Colonic mucosa (tissue), 4 donors: Measurements from ENCODE around the gene ARL2BP. TPM values are rescaled to one million over a fixed set of nuclear protein-coding genes. Genes with fewer than 3 reads are reported as not detected.

Source experiments
- DNase-seq: peaks from one replicate; pipeline ENCODE4 v3.0.0-alpha.2; 2020
- H3K27ac ChIP-seq: fragments of 200-600 bp; one replicate; pipeline ENCODE4 v1.8.0; 2021
- H3K27me3 ChIP-seq: fragments of 200-600 bp; one replicate; pipeline ENCODE4 v1.8.0; 2021
- H3K36me3 ChIP-seq: fragments of 200-600 bp; one replicate; pipeline ENCODE4 v1.8.0; 2021
- H3K4me1 ChIP-seq: fragments of 200-600 bp; one replicate; pipeline ENCODE4 v1.8.0; 2021; ENCODE audit warnings: mild to moderate bottlenecking
- H3K4me3 ChIP-seq: fragments of 200-600 bp; one replicate; pipeline ENCODE4 v1.8.0; 2021
- H3K9ac ChIP-seq, 2 donors: one replicate each; pipeline ENCODE4 v1.7.0; 2013; ENCODE audit warnings: control low read depth in 2 of 2, low read depth in 2 of 2, low read length in 2 of 2
- H3K9me3 ChIP-seq: fragments of 200-600 bp; one replicate; pipeline ENCODE4 v1.8.0; 2021
- CTCF ChIP-seq: fragments of 200-600 bp; IDR thresholded peaks from one replicate; pipeline ENCODE4 v1.8.0; 2022; ENCODE audit warnings: antibody characterized with exemption, mild to moderate bottlenecking
- intact Hi-C: fragments of 100-400 bp; cut with DNase I; formaldehyde crosslinking; loops from one replicate; pipeline ENCODE4 v1.14.1; 2022
- total RNA-seq, 2 donors: library from RNA; stranded (reverse); fragmentation: NEBNext Ultra II Directional in 1 of 2; extraction: Animal tissue kit (Norgen Biotek cat#: 25700) in 1 of 2; gene quantifications; one replicate each; pipeline ENCODE4 v1.2.1, GENCODE V29; 2021
- donor health status: healthy.
- donor health status: DM: no; HTN: no; CAD: no.
- donor health status: DM: no; HTN: no; CAD: no.

ARL2BP gene
- total RNA-seq, 2 donors from 2014 or later: 28.6 to 32.7 TPM

GRCh38 chr16:57203451-57203850 lies 41.6 kb upstream of the ARL2BP start:
- no peak for TF ChIP-seq CTCF
- no peaks in the 10 kb centered on the region for H3K9me3 ChIP-seq
- no peak overlapping the region for H3K27ac ChIP-seq
- peaks cover 9% of the 10 kb centered on the region for H3K36me3 ChIP-seq
- no peaks in the 10 kb centered on the region for H3K4me1 ChIP-seq
- H3K4me3 ChIP-seq: no peak overlapping the region
- DNase-seq: no peak
- H3K27me3 ChIP-seq: no peaks in the 10 kb centered on the region
- intact Hi-C loops: no loop called here
- no peak overlapping the region for H3K9ac ChIP-seq

- H3K36me3 ChIP-seq: peaks cover 9% of the 10 kb centered on the region
- DNase-seq: no peak
- intact Hi-C loops: no loop called here
Observed at GRCh38 chr16:57204675-57205074, 40.4 kb upstream of the ARL2BP start.

GRCh38 chr16:57208926-57209325 lies 36.1 kb upstream of the ARL2BP start:
- Histone ChIP-seq H3K9me3 (no peaks in the 10 kb centered on the region), H3K4me1 (no peaks in the 10 kb centered on the region), H3K4me3 (no peak overlapping the region), H3K27ac (no peak overlapping the region), H3K36me3 (peaks cover 19% of the 10 kb centered on the region), H3K9ac (no peak overlapping the region), H3K27me3 (no peaks in the 10 kb centered on the region)
- intact Hi-C loops: no loop called here
- DNase-seq: no peak
- no peak for TF ChIP-seq CTCF

More at GRCh38 chr16:57204675-57205074, 40.4 kb upstream of the ARL2BP start:
- no peak overlapping the region for H3K9ac ChIP-seq
- no peaks in the 10 kb centered on the region for H3K27me3 ChIP-seq
- TF ChIP-seq CTCF: no peak
- H3K4me3 ChIP-seq: no peak overlapping the region
- H3K9me3 ChIP-seq: no peaks in the 10 kb centered on the region
- H3K27ac ChIP-seq: no peak overlapping the region
- no peaks in the 10 kb centered on the region for H3K4me1 ChIP-seq

- Histone ChIP-seq H3K4me3 (no peak overlapping the region), H3K4me1 (no peaks in the 10 kb centered on the region), H3K9me3 (no peaks in the 10 kb centered on the region), H3K36me3 (peaks cover 21% of the 10 kb centered on the region), H3K27ac (no peak overlapping the region), H3K9ac (no peak overlapping the region), H3K27me3 (no peaks in the 10 kb centered on the region)
- no peak for TF ChIP-seq CTCF
- intact Hi-C loops: no loop called here
- DNase-seq: no peak
Observed at GRCh38 chr16:57209780-57210179, 35.3 kb upstream of the ARL2BP start.

- Histone ChIP-seq H3K4me3 (no peak overlapping the region), H3K27me3 (no peaks in the 10 kb centered on the region), H3K27ac (no peak overlapping the region), H3K4me1 (no peaks in the 10 kb centered on the region), H3K36me3 (peaks cover 16% of the 10 kb centered on the region), H3K9ac (no peak overlapping the region), H3K9me3 (no peaks in the 10 kb centered on the region)
- no peak for TF ChIP-seq CTCF
- DNase-seq: no peak
- intact Hi-C loops: no loop called here
Observed at GRCh38 chr16:57213462-57213861, 31.6 kb upstream of the ARL2BP start.

- DNase-seq: no peak
- Histone ChIP-seq H3K9ac (no peak overlapping the region), H3K27ac (no peak overlapping the region), H3K27me3 (no peaks in the 10 kb centered on the region), H3K36me3 (peaks cover 25% of the 10 kb centered on the region), H3K4me3 (no peak overlapping the region), H3K4me1 (no peaks in the 10 kb centered on the region), H3K9me3 (no peaks in the 10 kb centered on the region)
- TF ChIP-seq CTCF: no peak
- intact Hi-C loops: no loop called here
Observed at GRCh38 chr16:57216968-57217367, 28.1 kb upstream of the ARL2BP start.
